Loucy (cell line): ENCODE data around the gene RIPK4.

Experiments used
- H2AFZ ChIP-seq: fragments of 200-600 bp; sonication (generic); 2 replicates; pipeline ENCODE4 v1.6.0; 2016; ENCODE audit warnings: antibody characterized with exemption, mild to moderate bottlenecking, low read length, moderate library complexity
- H3F3A ChIP-seq: fragments of 200-600 bp; 2 replicates; pipeline ENCODE4 v1.6.0; 2016; ENCODE audit warnings: antibody characterized with exemption, low read depth, mild to moderate bottlenecking
- H3K27me3 ChIP-seq: fragments of 200-600 bp; sonication (generic); 2 replicates; pipeline ENCODE4 v1.6.1; 2014; ENCODE audit warnings: low read length, mild to moderate bottlenecking; ENCODE audit not compliant: insufficient read depth, poor library complexity, severe bottlenecking
- H3K36me3 ChIP-seq: fragments of 200-600 bp; sonication (generic); 2 replicates; pipeline ENCODE4 v1.6.1; 2016; ENCODE audit warnings: low read length; ENCODE audit not compliant: insufficient read depth
- H3K4me1 ChIP-seq: fragments of 200-600 bp; sonication (generic); 2 replicates; pipeline ENCODE4 v1.5.1; 2014; ENCODE audit warnings: low read length, mild to moderate bottlenecking; ENCODE audit not compliant: insufficient read depth, poor library complexity, severe bottlenecking
- H3K4me2 ChIP-seq: fragments of 200-600 bp; sonication (generic); 2 replicates; pipeline ENCODE4 v1.6.0; 2014; ENCODE audit warnings: antibody characterized with exemption, low read length, low read depth, mild to moderate bottlenecking; ENCODE audit not compliant: poor library complexity, severe bottlenecking
- H3K4me3 ChIP-seq: fragments of 200-600 bp; sonication (generic); 2 replicates; pipeline ENCODE4 v1.5.1; 2014; ENCODE audit warnings: low read length, mild to moderate bottlenecking, mixed read lengths; ENCODE audit not compliant: poor library complexity, severe bottlenecking
- H3K79me2 ChIP-seq: fragments of 200-600 bp; sonication (generic); 2 replicates; pipeline ENCODE4 v1.6.1; 2014; ENCODE audit warnings: low read length; ENCODE audit not compliant: insufficient read depth
- H3K9ac ChIP-seq: fragments of 200-600 bp; sonication (generic); 2 replicates; pipeline ENCODE4 v1.6.0; 2014; ENCODE audit warnings: mild to moderate bottlenecking, low read depth, low read length, moderate library complexity; ENCODE audit not compliant: poor library complexity, severe bottlenecking
- H3K9me2 ChIP-seq: fragments of 200-600 bp; sonication (generic); replicated peaks from 2 replicates; pipeline ENCODE4 v1.6.1; 2016; ENCODE audit warnings: low read depth, low read length, mixed read lengths
- H3K9me3 ChIP-seq: fragments of 200-600 bp; sonication (generic); 2 replicates; pipeline ENCODE4 v1.6.1; 2014; ENCODE audit warnings: mild to moderate bottlenecking, antibody characterized with exemption, low read length, low read depth; ENCODE audit not compliant: insufficient read depth
- H4K20me1 ChIP-seq: fragments of 200-600 bp; sonication (generic); 2 replicates; pipeline ENCODE4 v1.6.0; 2014; ENCODE audit warnings: antibody characterized with exemption, low read length, mild to moderate bottlenecking; ENCODE audit not compliant: insufficient read depth, poor library complexity, severe bottlenecking
- CTCF ChIP-seq: fragments of 200-600 bp; sonication (generic); conservative IDR thresholded peaks from 2 replicates; pipeline ENCODE4 v1.5.1; 2014; ENCODE audit warnings: mild to moderate bottlenecking, antibody characterized with exemption, low read length
- EZH2phosphoT487 ChIP-seq: fragments of 200-600 bp; IDR thresholded peaks from 2 replicates; pipeline ENCODE4 v1.6.1; 2018; ENCODE audit warnings: antibody characterized with exemption, mild to moderate bottlenecking, moderate library complexity, borderline replicate concordance

RIPK4 gene

GRCh38 chr21:41805643-41806042, 38.8 kb upstream of the RIPK4 start:
- TF ChIP-seq CTCF (no peak), EZH2phosphoT487 (no peak)
- Histone ChIP-seq H3K79me2 (no peaks in the 10 kb centered on the region), H3F3A (no peaks in the 10 kb centered on the region), H3K4me1 (no peaks in the 10 kb centered on the region), H3K4me3 (no peak overlapping the region), H3K9me3 (no peaks in the 10 kb centered on the region), H3K27me3 (no peaks in the 10 kb centered on the region), H3K36me3 (peaks cover 39% of the 10 kb centered on the region; the same call in 1 of the 2 replicates), H3K9ac (no peak overlapping the region), H2AFZ (no peak overlapping the region), H3K9me2 (no peaks in the 10 kb centered on the region), H3K4me2 (no peak overlapping the region), H4K20me1 (no peaks in the 10 kb centered on the region)

GRCh38 chr21:41805038-41805437, 38.2 kb upstream of the RIPK4 start:
- H3K27me3 ChIP-seq, result no peaks in the 10 kb centered on the region
- TF ChIP-seq CTCF (no peak), EZH2phosphoT487 (no peak)
- no peaks in the 10 kb centered on the region for H4K20me1 ChIP-seq
- H3K36me3 ChIP-seq, result peaks cover 40% of the 10 kb centered on the region; the same call in 1 of the 2 replicates
- no peaks in the 10 kb centered on the region for H3F3A ChIP-seq
- no peaks in the 10 kb centered on the region for H3K79me2 ChIP-seq
- H3K9me3 ChIP-seq, result no peaks in the 10 kb centered on the region
- no peak overlapping the region for H3K4me2 ChIP-seq
- no peak overlapping the region for H2AFZ ChIP-seq
- no peaks in the 10 kb centered on the region for H3K9me2 ChIP-seq
- H3K4me3 ChIP-seq, result no peak overlapping the region
- H3K4me1 ChIP-seq, result no peaks in the 10 kb centered on the region
- H3K9ac ChIP-seq, result no peak overlapping the region

- Histone ChIP-seq H3K9me2 (no peaks in the 10 kb centered on the region), H3K4me2 (no peak overlapping the region), H3K9ac (no peak overlapping the region), H3F3A (no peaks in the 10 kb centered on the region), H4K20me1 (no peaks in the 10 kb centered on the region), H2AFZ (no peak overlapping the region), H3K36me3 (peaks cover 39% of the 10 kb centered on the region; the same call in 1 of the 2 replicates), H3K79me2 (no peaks in the 10 kb centered on the region), H3K9me3 (no peaks in the 10 kb centered on the region), H3K27me3 (no peaks in the 10 kb centered on the region), H3K4me3 (no peak overlapping the region), H3K4me1 (no peaks in the 10 kb centered on the region)
- TF ChIP-seq EZH2phosphoT487 (no peak), CTCF (no peak)
Measured at GRCh38 chr21:41804381-41804780, 37.5 kb upstream of the RIPK4 start.
